Measurements from ENCODE around the gene AHCYL2.

DNA sequence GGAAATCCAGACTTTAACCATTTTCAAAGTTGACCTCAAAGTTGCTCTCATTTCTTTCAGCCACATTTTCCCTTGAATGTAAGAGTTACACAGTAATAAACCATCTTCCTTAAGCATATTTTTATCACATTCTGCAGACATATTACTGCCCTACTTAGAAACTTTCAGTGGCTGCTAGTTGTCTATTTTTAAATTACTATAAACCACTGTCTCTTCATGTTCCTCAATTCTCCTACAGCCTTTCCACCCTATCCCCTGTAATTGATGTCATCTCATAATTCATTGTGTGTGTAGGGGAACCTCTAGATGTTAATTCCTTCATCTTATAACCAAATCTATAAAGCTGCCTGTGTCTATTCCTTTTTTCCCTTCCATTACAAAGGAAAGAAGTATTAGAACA is 131.3 kb downstream of the AHCYL2 start:
- no peak for TF ChIP-seq CTCF (IDR thresholded peaks at IDR 0.05)
- no peak for TF ChIP-seq EZH2 (IDR thresholded peaks at IDR 0.05)
